Trophoblast cell (in vitro differentiated cells and primary cell): ENCODE measurements around the gene PLXNA2.
A peak's percentile ranks its signal among the peaks of the same experiment; 100 is the strongest.

ENCODE experiments used
- DNase-seq, 2 donors: peaks; one replicate each; pipeline ENCODE4 v3.0.0-alpha.2; 2016
- H2AFZ ChIP-seq: 2 replicates; pipeline ENCODE4 v1.6.1; 2013; ENCODE audit warnings: low read length, moderate library complexity, mild to moderate bottlenecking; ENCODE audit not compliant: insufficient read depth, poor library complexity
- H2AK5ac ChIP-seq: 2 replicates; pipeline ENCODE4 v1.6.1; 2013; ENCODE audit warnings: mild to moderate bottlenecking, low read length
- H2BK120ac ChIP-seq: 2 replicates; pipeline ENCODE4 v1.6.1; 2013; ENCODE audit warnings: low read length, mild to moderate bottlenecking, moderate library complexity; ENCODE audit not compliant: insufficient read depth, poor library complexity
- H2BK12ac ChIP-seq: 2 replicates; pipeline ENCODE4 v1.6.1; 2013; ENCODE audit warnings: mild to moderate bottlenecking, low read length, moderate library complexity
- H2BK5ac ChIP-seq: 2 replicates; pipeline ENCODE4 v1.6.1; 2013; ENCODE audit warnings: low read length, low read depth, moderate library complexity, mild to moderate bottlenecking; ENCODE audit not compliant: poor library complexity
- H3K14ac ChIP-seq: 2 replicates; pipeline ENCODE4 v1.6.1; 2013; ENCODE audit warnings: mild to moderate bottlenecking, low read length
- H3K18ac ChIP-seq: 2 replicates; pipeline ENCODE4 v1.6.1; 2013; ENCODE audit warnings: mild to moderate bottlenecking, low read length
- H3K23ac ChIP-seq: 2 replicates; pipeline ENCODE4 v1.6.1; 2013; ENCODE audit warnings: low read length
- H3K27ac ChIP-seq: 2 replicates; pipeline ENCODE4 v1.5.1; 2013; ENCODE audit warnings: low read depth, mild to moderate bottlenecking, inconsistent platforms, low read length, moderate library complexity
- H3K27me3 ChIP-seq: 2 replicates; pipeline ENCODE4 v1.6.1; 2013; ENCODE audit warnings: inconsistent platforms, mild to moderate bottlenecking, low read length, moderate library complexity; ENCODE audit not compliant: insufficient read depth
- H3K36me3 ChIP-seq, 2 experiments: 1 replicate in 1 of 2; 2 replicates in 1 of 2; pipeline ENCODE4 v1.6.1; 2013; ENCODE audit warnings: low read length in 2 of 2, mild to moderate bottlenecking in 2 of 2, moderate library complexity in 1 of 2; ENCODE audit not compliant: insufficient read depth in 2 of 2, control insufficient read depth in 1 of 2
- H3K4ac ChIP-seq: 2 replicates; pipeline ENCODE4 v1.6.1; 2013; ENCODE audit warnings: low read depth, mild to moderate bottlenecking, low read length, moderate library complexity
- H3K4me1 ChIP-seq, 2 experiments: 1 replicate in 1 of 2; 2 replicates in 1 of 2; pipeline ENCODE4 v1.6.1; 2013; ENCODE audit warnings: low read length in 2 of 2, mild to moderate bottlenecking in 2 of 2, moderate library complexity in 1 of 2; ENCODE audit not compliant: insufficient read depth in 2 of 2, control insufficient read depth in 1 of 2
- H3K4me2 ChIP-seq: 2 replicates; pipeline ENCODE4 v1.6.1; 2013; ENCODE audit warnings: inconsistent platforms, mild to moderate bottlenecking, low read length, moderate library complexity
- H3K4me3 ChIP-seq: 2 replicates; pipeline ENCODE4 v1.5.1; 2013; ENCODE audit warnings: mild to moderate bottlenecking, low read depth, low read length, inconsistent platforms
- H3K79me1 ChIP-seq: one replicate; pipeline ENCODE4 v1.6.1; 2013; ENCODE audit warnings: low read length
- H3K79me2 ChIP-seq: 2 replicates; pipeline ENCODE4 v1.6.1; 2013; ENCODE audit warnings: low read length, mild to moderate bottlenecking; ENCODE audit not compliant: control insufficient read depth, insufficient read depth, poor library complexity
- H3K9ac ChIP-seq: 2 replicates; pipeline ENCODE4 v1.6.1; 2013; ENCODE audit warnings: mild to moderate bottlenecking, low read length
- H3K9me3 ChIP-seq: 2 replicates; pipeline ENCODE4 v1.6.1; 2013; ENCODE audit warnings: low read depth, mild to moderate bottlenecking, control low read depth, inconsistent platforms, low read length; ENCODE audit not compliant: insufficient read depth
- H4K12ac ChIP-seq: 2 replicates; pipeline ENCODE4 v1.6.1; 2013; ENCODE audit warnings: low read depth, mild to moderate bottlenecking, low read length, moderate library complexity
- H4K8ac ChIP-seq: 2 replicates; pipeline ENCODE4 v1.6.1; 2013; ENCODE audit warnings: low read depth, mild to moderate bottlenecking, low read length, moderate library complexity
- H4K91ac ChIP-seq: one replicate; pipeline ENCODE4 v1.6.1; 2013; ENCODE audit warnings: low read depth, mild to moderate bottlenecking, low read length, moderate library complexity
- WGBS: extraction: QIAGEN DNeasy Blood & Tissue Kit; methylation state at CpG from one replicate; pipeline ENCODE4 v1.1.7; 2013; ENCODE audit warnings: missing lambda C conversion rate; ENCODE audit not compliant: insufficient read length, insufficient coverage; ENCODE audit errors: extremely low coverage; 5-methylcytosine and 5-hydroxymethylcytosine counted together

Gene PLXNA2

GRCh38 chr1:208169081-208169879, 74.9 kb downstream of the PLXNA2 start:
- DNase-seq, result no peak
- no peak overlapping the region for H3K4ac ChIP-seq
- no peak overlapping the region for H4K12ac ChIP-seq
- no peak overlapping the region for H4K91ac ChIP-seq
- no peak overlapping the region for H2BK5ac ChIP-seq
- H4K8ac ChIP-seq, result no peak overlapping the region
- no peak overlapping the region for H3K4me3 ChIP-seq
- no peaks in the 10 kb centered on the region for H3K79me1 ChIP-seq
- H3K27me3 ChIP-seq, result no peaks in the 10 kb centered on the region
- no peak overlapping the region for H2BK120ac ChIP-seq
- no peaks in the 10 kb centered on the region for H3K9me3 ChIP-seq
- no peak overlapping the region for H3K27ac ChIP-seq
- peaks cover 5 to 16% of the 10 kb centered on the region in 2 experiments for H3K4me1 ChIP-seq
- no peak overlapping the region for H2BK12ac ChIP-seq
- no peak overlapping the region for H3K18ac ChIP-seq
- no CpG with 5 or more reads among the region's 8 CpGs for WGBS
- H3K23ac ChIP-seq, result no peak overlapping the region
- H3K9ac ChIP-seq, result no peak overlapping the region
- H3K4me2 ChIP-seq, result no peak overlapping the region
- H2AK5ac ChIP-seq, result no peak overlapping the region
- H2AFZ ChIP-seq, result no peak overlapping the region
- peaks cover 20 to 25% of the 10 kb centered on the region in 2 experiments for H3K36me3 ChIP-seq
- no peaks in the 10 kb centered on the region for H3K79me2 ChIP-seq
- no peak overlapping the region for H3K14ac ChIP-seq

GRCh38 chr1:208167261-208167869, 76.8 kb downstream of the PLXNA2 start:
- Histone ChIP-seq H4K8ac (no peak overlapping the region), H2BK5ac (no peak overlapping the region), H3K18ac (no peak overlapping the region), H3K79me1 (no peaks in the 10 kb centered on the region), H3K9me3 (peaks cover 2% of the 10 kb centered on the region), H3K4me2 (no peak overlapping the region), H3K23ac (no peak overlapping the region), H3K9ac (no peak overlapping the region), H4K12ac (no peak overlapping the region), H2BK12ac (no peak overlapping the region), H3K27ac (no peak overlapping the region), H2AK5ac (no peak overlapping the region), H3K27me3 (no peaks in the 10 kb centered on the region), H3K14ac (no peak overlapping the region), H2AFZ (no peak overlapping the region), H3K36me3 (peaks cover 16% of the 10 kb centered on the region in 2 experiments), H4K91ac (no peak overlapping the region), H3K4me1 (peaks cover 5 to 12% of the 10 kb centered on the region in 2 experiments), H3K79me2 (no peaks in the 10 kb centered on the region), H2BK120ac (no peak overlapping the region), H3K4me3 (no peak overlapping the region), H3K4ac (no peak overlapping the region)
- DNase-seq, result no peak
- no CpG with 5 or more reads among the region's 11 CpGs for WGBS

- no peak overlapping the region for H4K8ac ChIP-seq
- H3K4me2 ChIP-seq, result no peak overlapping the region
- no peaks in the 10 kb centered on the region for H3K79me2 ChIP-seq
- no CpG with 5 or more reads among the region's 4 CpGs for WGBS
- H2BK5ac ChIP-seq, result no peak overlapping the region
- peaks cover 14 to 15% of the 10 kb centered on the region in 2 experiments for H3K36me3 ChIP-seq
- H3K18ac ChIP-seq, result no peak overlapping the region
- H3K14ac ChIP-seq, result no peak overlapping the region
- peaks cover 2% of the 10 kb centered on the region for H3K9me3 ChIP-seq
- no peak overlapping the region for H3K23ac ChIP-seq
- H2AK5ac ChIP-seq, result no peak overlapping the region
- H3K9ac ChIP-seq, result no peak overlapping the region
- no peak overlapping the region for H2BK12ac ChIP-seq
- H3K79me1 ChIP-seq, result no peaks in the 10 kb centered on the region
- peak; percentile 75 to 86 for DNase-seq
- no peak overlapping the region for H2AFZ ChIP-seq
- H3K27me3 ChIP-seq, result no peaks in the 10 kb centered on the region
- no peak overlapping the region for H4K12ac ChIP-seq
- H3K4me1 ChIP-seq, result peaks cover 5 to 15% of the 10 kb centered on the region in 2 experiments
- no peak overlapping the region for H3K4me3 ChIP-seq
- no peak overlapping the region for H3K27ac ChIP-seq
- H2BK120ac ChIP-seq, result no peak overlapping the region
- H4K91ac ChIP-seq, result no peak overlapping the region
- no peak overlapping the region for H3K4ac ChIP-seq
Measured at GRCh38 chr1:208166340-208167138, 77.6 kb downstream of the PLXNA2 start.

- Histone ChIP-seq H3K79me2 (no peaks in the 10 kb centered on the region), H2BK120ac (no peak overlapping the region), H2AFZ (no peak overlapping the region), H4K12ac (no peak overlapping the region), H3K9ac (no peak overlapping the region), H3K27ac (no peak overlapping the region), H3K36me3 (peaks cover 12 to 15% of the 10 kb centered on the region in 2 experiments), H3K4me1 (peaks cover 8 to 15% of the 10 kb centered on the region in 2 experiments), H3K23ac (no peak overlapping the region), H4K91ac (no peak overlapping the region), H4K8ac (no peak overlapping the region), H3K14ac (no peak overlapping the region), H2BK5ac (no peak overlapping the region), H3K9me3 (peaks cover 2% of the 10 kb centered on the region), H2AK5ac (no peak overlapping the region), H3K18ac (no peak overlapping the region), H3K4me3 (no peak overlapping the region), H3K79me1 (no peaks in the 10 kb centered on the region), H3K27me3 (no peaks in the 10 kb centered on the region), H3K4me2 (no peak overlapping the region), H3K4ac (no peak overlapping the region), H2BK12ac (no peak overlapping the region)
- no CpG with 5 or more reads among the region's 6 CpGs for WGBS
- no peak for DNase-seq
Measured at GRCh38 chr1:208165659-208166058, 78.5 kb downstream of the PLXNA2 start.
